NT2/D1 (cell line): ENCODE results near the gene NLRP11.

Experiments used
- DNase-seq: peaks from one replicate; pipeline ENCODE4 v3.0.0-alpha.2; 2011; ENCODE audit warnings: low read depth, low spot score
- H3K27me3 ChIP-seq: 2 replicates; pipeline ENCODE4 v1.6.0; 2011; ENCODE audit warnings: mild to moderate bottlenecking; ENCODE audit not compliant: insufficient read length, insufficient read depth
- H3K36me3 ChIP-seq: 2 replicates; pipeline ENCODE4 v1.6.1; 2011; ENCODE audit warnings: mild to moderate bottlenecking, low read length, mixed read lengths; ENCODE audit not compliant: insufficient read depth, insufficient read length
- H3K4me1 ChIP-seq: 2 replicates; pipeline ENCODE4 v1.5.1; 2011; ENCODE audit not compliant: insufficient read depth, insufficient read length
- H3K4me3 ChIP-seq: 2 replicates; pipeline ENCODE4 v1.5.1; 2011; ENCODE audit warnings: low read depth; ENCODE audit not compliant: insufficient read length
- H3K9ac ChIP-seq: 2 replicates; pipeline ENCODE4 v1.6.0; 2011; ENCODE audit warnings: low read depth; ENCODE audit not compliant: insufficient read length
- H3K9me3 ChIP-seq: 2 replicates; pipeline ENCODE4 v1.5.1; 2011; ENCODE audit warnings: mild to moderate bottlenecking, low read length; ENCODE audit not compliant: insufficient read depth
- SUZ12 ChIP-seq: IDR thresholded peaks from 2 replicates; pipeline ENCODE4 v1.6.1; 2011; ENCODE audit not compliant: insufficient read length, insufficient read depth; ENCODE audit errors: extremely low read depth
- YY1 ChIP-seq: IDR thresholded peaks from 2 replicates; pipeline ENCODE4 v1.6.1; 2011; ENCODE audit not compliant: insufficient read length, insufficient read depth
- ZNF274 ChIP-seq: IDR thresholded peaks from 2 replicates; pipeline ENCODE4 v1.6.1; 2011; ENCODE audit warnings: mild to moderate bottlenecking, low read depth, low read length

The NLRP11 gene

DNA sequence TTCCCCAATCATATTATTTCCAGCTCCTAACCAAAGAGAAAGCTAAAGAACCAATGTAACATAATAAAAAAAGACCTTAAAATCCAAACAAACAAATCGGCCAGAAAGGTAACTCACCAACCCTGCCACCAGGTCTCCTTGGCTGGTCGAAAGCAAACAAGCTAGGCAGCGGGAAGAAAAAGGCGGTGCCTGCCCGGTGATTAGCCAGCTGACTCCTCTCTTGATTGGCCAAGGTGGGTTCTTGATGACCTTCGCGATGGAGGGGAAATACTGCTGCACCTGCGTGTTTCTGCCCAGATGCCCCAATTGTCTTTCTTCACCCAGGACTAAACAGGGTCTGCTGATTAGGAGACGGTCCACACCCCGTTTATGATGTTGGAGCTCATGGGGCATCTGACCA lies at the start of gene NLRP11:
NLRP11 (minus strand) TSS at position 154 of the 400 bp plus-strand sequence. CDS start 13,825 bp downstream, outside the sequence.
- Histone ChIP-seq H3K9me3 (no peaks in the 10 kb centered on the region), H3K36me3 (no peaks in the 10 kb centered on the region), H3K4me3 (no peak within 1 kb of the TSS), H3K9ac (no peak within 1 kb of the TSS), H3K4me1 (no peaks in the 10 kb centered on the region), H3K27me3 (no peaks in the 10 kb centered on the region)
- TF ChIP-seq YY1 (no peak), SUZ12 (no peak), ZNF274 (no peak)
- DNase-seq, result no peak

DNA sequence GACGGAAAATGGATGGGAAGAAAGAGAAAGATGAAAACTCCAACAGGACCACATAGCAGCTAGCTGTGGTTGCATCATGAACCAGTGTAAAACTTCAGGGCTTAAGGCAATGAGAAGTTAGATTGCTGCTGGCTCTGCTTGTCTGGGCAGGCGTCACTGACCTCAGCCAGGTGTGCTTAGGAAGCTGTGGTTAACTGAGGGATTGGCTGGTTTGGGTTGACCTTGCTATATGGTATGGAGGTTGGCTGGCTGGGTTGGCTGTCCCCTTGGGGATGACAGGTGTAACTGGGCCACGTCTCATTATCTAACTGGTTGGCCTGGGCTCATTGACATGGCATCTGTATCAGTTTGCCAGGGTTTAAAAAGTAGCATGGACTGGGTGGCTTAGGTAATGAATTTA lies 45.4 kb upstream of the NLRP11 start:
- no peak for DNase-seq
- Histone ChIP-seq H3K4me3 (no peak overlapping the region), H3K27me3 (no peaks in the 10 kb centered on the region), H3K9me3 (peaks cover 6% of the 10 kb centered on the region; the same call in 1 of the 2 replicates), H3K9ac (no peak overlapping the region), H3K4me1 (no peaks in the 10 kb centered on the region), H3K36me3 (no peaks in the 10 kb centered on the region)
- TF ChIP-seq SUZ12 (no peak), ZNF274 (no peak), YY1 (no peak)

DNA sequence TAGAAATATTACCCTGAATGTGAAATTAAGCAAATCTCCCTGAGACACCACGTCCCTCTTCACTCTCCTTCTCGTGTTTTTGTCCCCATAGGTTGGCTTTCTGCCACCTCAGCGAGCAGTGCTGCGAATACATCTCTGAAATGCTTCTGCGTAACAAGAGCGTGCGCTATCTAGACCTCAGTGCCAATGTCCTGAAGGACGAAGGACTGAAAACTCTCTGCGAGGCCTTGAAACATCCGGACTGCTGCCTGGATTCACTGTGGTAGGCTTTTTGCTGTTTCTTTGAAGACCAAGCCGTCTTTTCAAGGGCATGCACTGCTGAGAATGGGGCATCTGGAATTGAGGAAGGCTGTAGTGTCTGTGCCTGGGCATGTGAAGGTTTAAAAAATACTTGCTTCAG lies 38.9 kb upstream of the NLRP11 start:
- TF ChIP-seq SUZ12 (no peak), YY1 (no peak), ZNF274 (no peak)
- H3K4me1 ChIP-seq, result no peaks in the 10 kb centered on the region
- H3K4me3 ChIP-seq, result no peak overlapping the region
- no peak for DNase-seq
- no peak overlapping the region for H3K9ac ChIP-seq
- H3K9me3 ChIP-seq, result no peaks in the 10 kb centered on the region
- no peaks in the 10 kb centered on the region for H3K27me3 ChIP-seq
- H3K36me3 ChIP-seq, result no peaks in the 10 kb centered on the region

DNA sequence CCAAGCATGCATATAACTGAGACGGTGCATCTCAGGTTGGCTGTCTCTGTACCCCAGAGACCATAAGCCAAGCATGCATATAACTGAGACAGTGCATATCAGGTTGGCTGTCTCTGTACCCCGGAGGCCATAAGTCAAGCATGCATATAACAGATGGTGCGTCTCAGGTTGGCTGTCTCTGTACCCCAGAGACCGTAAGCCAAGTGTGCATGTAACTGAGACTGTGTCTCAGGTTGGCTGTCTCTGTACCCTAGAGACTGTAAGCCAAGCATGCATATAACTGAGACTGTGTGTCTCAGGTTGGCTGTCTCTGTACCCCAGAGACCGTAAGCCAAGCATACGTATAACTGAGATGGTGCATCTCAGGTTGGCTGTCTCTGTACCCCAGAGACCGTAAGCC lies 35.3 kb upstream of the NLRP11 start:
- Histone ChIP-seq H3K27me3 (no peaks in the 10 kb centered on the region), H3K9ac (no peak overlapping the region), H3K9me3 (no peaks in the 10 kb centered on the region), H3K36me3 (no peaks in the 10 kb centered on the region), H3K4me1 (no peaks in the 10 kb centered on the region), H3K4me3 (no peak overlapping the region)
- TF ChIP-seq ZNF274 (no peak), YY1 (no peak), SUZ12 (no peak)
- DNase-seq, result no peak

DNA sequence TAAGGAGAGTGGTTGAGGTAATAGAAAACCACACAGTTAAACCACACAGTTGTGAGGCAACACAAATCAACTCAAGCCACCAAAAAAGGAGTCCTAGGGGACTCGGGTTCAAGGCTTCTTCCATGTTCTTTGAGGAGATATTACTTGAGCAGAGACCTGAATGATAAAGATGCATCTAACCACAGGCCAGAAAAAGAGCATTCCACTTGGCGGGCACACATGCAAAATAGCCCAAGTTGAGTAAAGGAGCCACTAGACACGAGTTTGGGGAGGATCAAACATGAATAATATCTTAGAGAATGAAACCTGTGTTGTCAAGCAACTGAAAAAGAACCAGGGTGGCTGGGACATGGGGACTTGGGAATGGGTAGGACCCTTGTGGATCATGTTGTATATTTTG lies 34.7 kb upstream of the NLRP11 start:
- no peak for TF ChIP-seq YY1
- no peak for TF ChIP-seq SUZ12
- H3K4me3 ChIP-seq, result no peak overlapping the region
- no peaks in the 10 kb centered on the region for H3K9me3 ChIP-seq
- no peaks in the 10 kb centered on the region for H3K27me3 ChIP-seq
- no peaks in the 10 kb centered on the region for H3K36me3 ChIP-seq
- H3K4me1 ChIP-seq, result no peaks in the 10 kb centered on the region
- DNase-seq, result no peak
- H3K9ac ChIP-seq, result no peak overlapping the region

DNA sequence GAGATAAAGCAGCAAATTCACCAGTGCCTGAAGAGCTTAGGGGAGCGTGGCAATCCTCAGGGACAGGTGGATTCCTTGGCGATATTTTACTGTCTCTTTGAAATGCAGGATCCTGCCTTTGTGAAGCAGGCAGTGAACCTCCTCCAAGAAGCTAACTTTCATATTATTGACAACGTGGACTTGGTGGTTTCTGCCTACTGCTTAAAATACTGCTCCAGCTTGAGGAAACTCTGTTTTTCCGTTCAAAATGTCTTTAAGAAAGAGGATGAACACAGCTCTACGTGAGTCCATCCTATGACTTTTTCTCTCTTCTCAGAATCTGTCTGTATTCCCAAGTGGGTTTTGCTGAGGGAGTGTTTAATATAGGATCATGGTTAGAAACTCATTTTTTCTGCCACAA lies 27.2 kb upstream of the NLRP11 start:
- H3K9ac ChIP-seq, result no peak overlapping the region
- TF ChIP-seq YY1 (no peak), ZNF274 (no peak), SUZ12 (no peak)
- no peak for DNase-seq
- no peak overlapping the region for H3K4me3 ChIP-seq
- H3K27me3 ChIP-seq, result no peaks in the 10 kb centered on the region
- H3K36me3 ChIP-seq, result no peaks in the 10 kb centered on the region
- no peaks in the 10 kb centered on the region for H3K4me1 ChIP-seq
- no peaks in the 10 kb centered on the region for H3K9me3 ChIP-seq

DNA sequence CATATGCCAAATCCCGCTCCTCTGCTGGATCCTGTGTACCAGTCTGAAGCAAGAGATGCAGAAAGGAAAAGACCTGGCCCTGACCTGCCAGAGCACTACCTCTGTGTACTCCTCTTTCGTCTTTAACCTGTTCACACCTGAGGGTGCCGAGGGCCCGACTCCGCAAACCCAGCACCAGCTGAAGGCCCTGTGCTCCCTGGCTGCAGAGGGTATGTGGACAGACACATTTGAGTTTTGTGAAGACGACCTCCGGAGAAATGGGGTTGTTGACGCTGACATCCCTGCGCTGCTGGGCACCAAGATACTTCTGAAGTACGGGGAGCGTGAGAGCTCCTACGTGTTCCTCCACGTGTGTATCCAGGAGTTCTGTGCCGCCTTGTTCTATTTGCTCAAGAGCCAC lies 26.6 kb upstream of the NLRP11 start:
- H3K4me1 ChIP-seq, result no peaks in the 10 kb centered on the region
- TF ChIP-seq YY1 (no peak), ZNF274 (no peak), SUZ12 (no peak)
- no peak for DNase-seq
- H3K9ac ChIP-seq, result no peak overlapping the region
- H3K36me3 ChIP-seq, result no peaks in the 10 kb centered on the region
- H3K4me3 ChIP-seq, result no peak overlapping the region
- no peaks in the 10 kb centered on the region for H3K9me3 ChIP-seq
- H3K27me3 ChIP-seq, result no peaks in the 10 kb centered on the region

DNA sequence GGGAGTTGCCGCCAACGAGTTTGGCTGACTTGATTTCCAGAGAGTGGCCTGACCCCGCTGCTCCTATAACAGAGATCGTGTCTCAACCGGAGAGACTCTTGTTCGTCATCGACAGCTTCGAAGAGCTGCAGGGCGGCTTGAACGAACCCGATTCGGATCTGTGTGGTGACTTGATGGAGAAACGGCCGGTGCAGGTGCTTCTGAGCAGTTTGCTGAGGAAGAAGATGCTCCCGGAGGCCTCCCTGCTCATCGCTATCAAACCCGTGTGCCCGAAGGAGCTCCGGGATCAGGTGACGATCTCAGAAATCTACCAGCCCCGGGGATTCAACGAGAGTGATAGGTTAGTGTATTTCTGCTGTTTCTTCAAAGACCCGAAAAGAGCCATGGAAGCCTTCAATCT lies 26.2 kb upstream of the NLRP11 start:
- no peaks in the 10 kb centered on the region for H3K27me3 ChIP-seq
- TF ChIP-seq SUZ12 (no peak), ZNF274 (no peak)
- H3K9ac ChIP-seq, result no peak overlapping the region
- no peak overlapping the region for H3K4me3 ChIP-seq
- H3K9me3 ChIP-seq, result no peaks in the 10 kb centered on the region
- no peaks in the 10 kb centered on the region for H3K4me1 ChIP-seq
- H3K36me3 ChIP-seq, result no peaks in the 10 kb centered on the region
- DNase-seq, result no peak
